ENCODE results near the gene MCTP1. TPM values are rescaled to one million over a fixed set of nuclear protein-coding genes. Genes with fewer than 3 reads are reported as not detected.
A peak's percentile ranks its signal among the peaks of the same experiment; 100 is the strongest.

Gene MCTP1
- total and polyA plus RNA-seq, 8 donors = 4.4 to 55.1 (median 5.9) TPM

DNA sequence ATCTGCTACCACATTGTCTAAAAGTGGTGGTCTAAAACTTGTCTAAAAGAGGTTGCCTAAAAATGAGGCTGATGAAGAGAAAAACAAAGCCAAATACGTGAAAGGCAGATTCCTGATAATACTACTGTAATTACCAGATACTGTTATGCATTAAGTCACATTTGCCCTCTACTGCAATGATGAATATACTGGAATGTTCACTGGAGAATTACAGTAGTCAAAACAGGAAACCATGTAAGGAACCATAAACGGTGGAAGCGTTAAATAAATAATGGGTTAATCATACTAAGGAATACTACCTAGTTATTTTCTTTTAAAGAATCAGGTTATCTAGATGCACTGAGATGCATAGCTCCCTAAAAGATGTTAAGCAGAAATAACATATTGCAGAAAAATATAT, 201.3 kb downstream of the MCTP1 start:
- Histone ChIP-seq H3K36me3 (no peaks in the 10 kb centered on the region), H3K4me1 (peaks cover 0 to 16% of the 10 kb centered on the region in 2 donors), H3K9me3 (no peaks in the 10 kb centered on the region), H3K27ac (no peak overlapping the region), H3K27me3 (no peaks in the 10 kb centered on the region), H3K4me3 (no peak overlapping the region)
- TF ChIP-seq, protein P1, sequence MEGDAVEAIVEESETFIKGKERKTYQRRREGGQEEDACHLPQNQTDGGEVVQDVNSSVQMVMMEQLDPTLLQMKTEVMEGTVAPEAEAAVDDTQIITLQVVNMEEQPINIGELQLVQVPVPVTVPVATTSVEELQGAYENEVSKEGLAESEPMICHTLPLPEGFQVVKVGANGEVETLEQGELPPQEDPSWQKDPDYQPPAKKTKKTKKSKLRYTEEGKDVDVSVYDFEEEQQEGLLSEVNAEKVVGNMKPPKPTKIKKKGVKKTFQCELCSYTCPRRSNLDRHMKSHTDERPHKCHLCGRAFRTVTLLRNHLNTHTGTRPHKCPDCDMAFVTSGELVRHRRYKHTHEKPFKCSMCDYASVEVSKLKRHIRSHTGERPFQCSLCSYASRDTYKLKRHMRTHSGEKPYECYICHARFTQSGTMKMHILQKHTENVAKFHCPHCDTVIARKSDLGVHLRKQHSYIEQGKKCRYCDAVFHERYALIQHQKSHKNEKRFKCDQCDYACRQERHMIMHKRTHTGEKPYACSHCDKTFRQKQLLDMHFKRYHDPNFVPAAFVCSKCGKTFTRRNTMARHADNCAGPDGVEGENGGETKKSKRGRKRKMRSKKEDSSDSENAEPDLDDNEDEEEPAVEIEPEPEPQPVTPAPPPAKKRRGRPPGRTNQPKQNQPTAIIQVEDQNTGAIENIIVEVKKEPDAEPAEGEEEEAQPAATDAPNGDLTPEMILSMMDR (IDR thresholded peaks at IDR 0.05) = no peak
- no peak for ATAC-seq
- intact Hi-C loops (cut with DNase I) = no loop called here
- DNase-seq = no peak

DNA sequence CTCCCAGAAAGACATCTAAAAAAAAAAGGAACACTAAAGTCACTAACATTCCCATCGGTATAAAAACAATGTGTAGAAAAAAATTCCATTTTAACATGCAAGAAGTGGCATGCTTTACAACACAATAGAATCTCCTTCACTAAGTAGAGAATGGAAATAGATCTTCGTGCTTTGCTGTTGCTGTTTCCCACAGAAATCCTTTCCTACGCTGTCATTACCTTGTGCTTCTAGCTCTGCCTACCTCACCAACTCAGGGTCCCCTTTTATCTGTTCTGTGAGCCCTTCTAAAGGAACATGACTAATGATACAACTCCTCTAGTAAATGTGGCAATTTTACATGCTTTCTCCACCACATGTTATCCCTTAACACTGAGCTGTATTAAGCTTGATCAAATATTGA, 202.9 kb downstream of the MCTP1 start:
- Histone ChIP-seq H3K27me3 (no peaks in the 10 kb centered on the region), H3K27ac (peak overlapping the region; percentile 65 to 89), H3K4me1 (peaks cover 0 to 21% of the 10 kb centered on the region in 2 donors), H3K9me3 (no peaks in the 10 kb centered on the region), H3K4me3 (peak overlapping the region in 1 of 2 donors; percentile 53), H3K36me3 (no peaks in the 10 kb centered on the region)
- TF ChIP-seq, protein P1 (IDR thresholded peaks at IDR 0.05) = no peak
- ATAC-seq (peak; percentile 11), DNase-seq (no peak)
- intact Hi-C loops (cut with DNase I) = no loop called here

DNA sequence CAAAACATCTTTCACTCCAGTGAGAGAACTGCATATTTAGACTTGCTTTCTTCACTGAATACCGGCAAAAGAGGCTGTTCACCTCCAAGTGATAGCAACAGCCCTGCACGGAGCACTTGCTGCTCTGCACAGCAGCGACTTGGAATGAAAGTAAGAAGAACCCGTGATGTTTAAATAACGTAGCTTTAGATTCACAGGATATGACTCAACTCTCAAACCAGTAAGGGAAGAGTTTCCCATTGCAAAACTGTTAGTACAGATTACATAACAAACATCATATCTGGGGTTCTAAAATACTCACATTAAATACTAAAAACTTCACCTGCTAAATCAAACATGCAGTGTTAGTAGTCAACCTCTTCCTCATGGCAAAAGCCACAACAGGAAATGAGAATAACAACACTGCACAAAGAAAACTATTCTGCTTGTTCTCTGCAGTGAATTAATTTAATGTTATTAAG, 203.4 kb downstream of the MCTP1 start:
- peak in 3 of 4 donors; percentile 24 to 83 (median 81) for DNase-seq
- no peaks in the 10 kb centered on the region for H3K9me3 ChIP-seq
- TF ChIP-seq, protein P1 (IDR thresholded peaks at IDR 0.05) = no peak

DNA sequence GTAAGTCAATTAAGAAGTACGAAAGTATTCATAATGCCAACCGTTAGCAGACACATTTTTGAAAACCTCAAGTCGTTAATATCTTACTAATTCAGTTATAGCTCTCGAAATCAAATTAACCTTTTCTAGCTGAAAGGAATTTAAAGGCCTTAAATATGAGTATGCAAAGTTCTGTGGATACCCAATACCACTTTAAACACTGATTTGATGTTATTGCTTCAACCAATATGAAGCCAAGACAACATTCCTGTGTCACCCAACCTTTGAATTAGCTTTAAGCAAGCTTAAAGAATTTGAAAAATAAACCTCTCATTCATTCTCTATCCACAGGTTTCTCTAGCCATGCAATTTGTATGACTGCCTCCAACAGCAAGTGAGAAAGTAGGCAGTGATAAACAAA, 204.5 kb downstream of the MCTP1 start:
- H3K27me3 ChIP-seq = no peaks in the 10 kb centered on the region
- ATAC-seq = peak; percentile 21
- H3K27ac ChIP-seq = peak overlapping the region; percentile 65 to 89
- no peaks in the 10 kb centered on the region for H3K36me3 ChIP-seq
- no peak for DNase-seq
- TF ChIP-seq, protein P1 (IDR thresholded peaks at IDR 0.05) = no peak
- intact Hi-C loops (cut with DNase I) = no loop called here
- H3K4me3 ChIP-seq = peak overlapping the region in 1 of 2 donors; percentile 53
- peaks cover 0 to 25% of the 10 kb centered on the region in 2 donors for H3K4me1 ChIP-seq
- H3K9me3 ChIP-seq = no peaks in the 10 kb centered on the region

More for the DNA sequence above, 203.4 kb downstream of the MCTP1 start:
- peak; percentile 98 for ATAC-seq
- Histone ChIP-seq H3K4me3 (peak overlapping the region; percentile 22 to 53), H3K27ac (peak overlapping the region; percentile 65 to 89), H3K27me3 (no peaks in the 10 kb centered on the region), H3K4me1 (peaks cover 0 to 21% of the 10 kb centered on the region in 2 donors), H3K36me3 (no peaks in the 10 kb centered on the region)
- intact Hi-C loops (cut with DNase I) = no loop called here

DNA sequence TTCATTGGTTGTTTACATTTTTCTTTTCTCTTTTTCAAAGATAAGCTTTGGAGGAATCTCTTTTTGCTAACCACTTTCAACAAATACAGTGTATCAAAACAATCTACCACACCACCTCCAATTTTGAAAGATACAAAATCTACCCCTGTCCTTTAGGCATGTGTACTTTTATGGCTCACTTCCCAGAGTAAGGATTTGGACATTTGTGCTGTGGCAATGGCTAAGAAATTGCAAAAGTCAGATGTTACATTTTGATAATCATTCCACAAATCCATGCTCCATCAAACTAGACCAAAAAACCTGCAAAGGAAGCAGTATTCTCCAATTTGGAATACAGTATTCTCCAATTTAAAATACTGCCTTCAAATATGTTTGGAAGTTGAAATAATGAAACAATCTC, 204.9 kb downstream of the MCTP1 start:
- no peak for ATAC-seq
- Histone ChIP-seq H3K4me3 (peak overlapping the region in 1 of 2 donors; percentile 53), H3K27ac (peak overlapping the region; percentile 65 to 89), H3K27me3 (no peaks in the 10 kb centered on the region), H3K4me1 (peaks cover 0 to 25% of the 10 kb centered on the region in 2 donors), H3K36me3 (no peaks in the 10 kb centered on the region), H3K9me3 (no peaks in the 10 kb centered on the region)
- TF ChIP-seq, protein P1 (IDR thresholded peaks at IDR 0.05) = no peak
- intact Hi-C loops (cut with DNase I) = no loop called here
- DNase-seq = no peak
